ENCODE measurements around the gene MT3. TPM values are rescaled to one million over a fixed set of nuclear protein-coding genes. Genes with fewer than 3 reads are reported as not detected.
"Not testable (repeated sequence)": the region's sequence is repeated elsewhere in the genome, so short reads cannot be mapped to it uniquely, and the experiment has no call there.

The MT3 gene
- total RNA-seq, 4 donors from 2014 or later: 4.2 TPM; not detected in 3

DNA sequence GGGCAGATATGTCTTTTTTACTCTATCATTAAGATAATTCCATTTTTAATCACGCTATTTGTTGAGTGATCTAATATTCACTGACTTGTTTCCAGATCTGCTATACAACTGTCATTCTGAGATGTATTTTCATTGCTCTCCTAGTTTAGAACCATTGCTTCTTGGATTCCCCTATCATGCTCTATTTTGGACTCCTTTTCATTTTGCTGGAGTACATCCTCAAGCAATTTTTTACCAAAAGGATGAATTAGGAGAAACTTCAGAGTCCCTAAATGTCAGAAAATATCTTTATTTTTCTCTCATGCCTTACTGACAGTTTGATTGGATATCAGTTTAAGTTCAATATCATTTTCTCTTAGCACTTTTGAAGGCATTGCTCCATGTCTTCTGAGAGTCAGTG lies 14.7 kb upstream of the MT3 start:
- intact Hi-C loops (cut with DNase I; ENCODE audit: low total_unique reads): loop anchor here (5.0 kb wide), 1 partner anchor 128 kb away; no protein-coding TSS in a partner anchor
- no peaks in the 10 kb centered on the region for H3K9me3 ChIP-seq
- H3K4me1 ChIP-seq: no peaks in the 10 kb centered on the region
- in situ Hi-C loops (cut with MboI; ENCODE audit: low pct_ligation_motif_present in 1 of 4, low pct_unique_long_range_greater_than_20kb in 1 of 4, low sequenced_read_pairs in 3 of 4): loop anchor here in 2 of 4 donors (5.0 to 10.0 kb wide), 2 partner anchors 130 to 133 kb away; no protein-coding TSS in a partner anchor
- H3K27ac ChIP-seq: no peak overlapping the region
- no peak overlapping the region for H3K4me3 ChIP-seq
- H3K36me3 ChIP-seq: no peaks in the 10 kb centered on the region
- DNase-seq: no peak
- WGBS, 2 donors (ENCODE audit: low coverage in 1 of 2): 78 to 88% methylated on average over 1 of the region's 1 CpG
- TF ChIP-seq POLR2A (IDR thresholded peaks at IDR 0.05): no peak
- no peak for TF ChIP-seq EP300 (IDR thresholded peaks at IDR 0.05; ENCODE audit: low read depth)
- TF ChIP-seq POLR2AphosphoS5 (IDR thresholded peaks at IDR 0.05): no peak
- TF ChIP-seq, protein P1, sequence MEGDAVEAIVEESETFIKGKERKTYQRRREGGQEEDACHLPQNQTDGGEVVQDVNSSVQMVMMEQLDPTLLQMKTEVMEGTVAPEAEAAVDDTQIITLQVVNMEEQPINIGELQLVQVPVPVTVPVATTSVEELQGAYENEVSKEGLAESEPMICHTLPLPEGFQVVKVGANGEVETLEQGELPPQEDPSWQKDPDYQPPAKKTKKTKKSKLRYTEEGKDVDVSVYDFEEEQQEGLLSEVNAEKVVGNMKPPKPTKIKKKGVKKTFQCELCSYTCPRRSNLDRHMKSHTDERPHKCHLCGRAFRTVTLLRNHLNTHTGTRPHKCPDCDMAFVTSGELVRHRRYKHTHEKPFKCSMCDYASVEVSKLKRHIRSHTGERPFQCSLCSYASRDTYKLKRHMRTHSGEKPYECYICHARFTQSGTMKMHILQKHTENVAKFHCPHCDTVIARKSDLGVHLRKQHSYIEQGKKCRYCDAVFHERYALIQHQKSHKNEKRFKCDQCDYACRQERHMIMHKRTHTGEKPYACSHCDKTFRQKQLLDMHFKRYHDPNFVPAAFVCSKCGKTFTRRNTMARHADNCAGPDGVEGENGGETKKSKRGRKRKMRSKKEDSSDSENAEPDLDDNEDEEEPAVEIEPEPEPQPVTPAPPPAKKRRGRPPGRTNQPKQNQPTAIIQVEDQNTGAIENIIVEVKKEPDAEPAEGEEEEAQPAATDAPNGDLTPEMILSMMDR (IDR thresholded peaks at IDR 0.05): no peak
- no peaks in the 10 kb centered on the region for H3K27me3 ChIP-seq

DNA sequence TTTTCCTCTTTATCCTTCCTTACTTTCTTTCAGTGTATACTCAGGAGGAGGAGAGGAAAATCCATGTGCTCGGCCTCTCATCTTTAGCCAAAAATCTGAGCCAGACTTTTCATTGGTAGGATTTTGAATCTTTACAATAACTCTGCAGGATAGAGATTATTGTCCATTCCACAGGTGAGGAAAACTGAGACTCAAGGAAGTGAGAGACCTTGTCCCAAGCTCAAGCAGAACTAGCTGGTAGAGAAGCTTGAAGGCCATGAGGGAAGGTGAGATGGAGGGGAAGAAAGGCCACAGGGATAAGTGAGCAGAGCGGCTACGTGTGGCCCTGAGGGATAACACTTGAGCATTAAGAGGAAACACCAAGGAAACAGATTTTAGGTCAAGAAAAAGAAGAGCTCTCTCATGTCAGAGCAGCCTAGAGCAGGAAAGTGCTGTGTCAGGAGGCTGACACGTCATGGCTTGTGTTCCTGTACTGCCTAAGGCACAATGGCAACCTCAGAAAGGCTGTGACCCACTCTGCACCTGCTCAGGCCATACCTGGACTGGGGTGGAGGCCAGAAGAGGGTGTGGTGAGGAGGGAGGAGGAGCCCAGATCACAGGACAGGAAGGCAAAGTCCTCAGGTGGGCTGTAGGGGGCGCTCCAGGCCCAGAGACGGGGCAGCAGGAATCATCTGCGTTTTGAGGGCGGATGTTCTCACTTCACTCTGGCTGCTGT lies 12.6 kb upstream of the MT3 start:
- in situ Hi-C loops (cut with MboI; ENCODE audit: low pct_ligation_motif_present in 1 of 4, low pct_unique_long_range_greater_than_20kb in 1 of 4, low sequenced_read_pairs in 3 of 4): loop anchor here in 2 of 4 donors (5.0 to 10.0 kb wide), 2 partner anchors 128 to 131 kb away; no protein-coding TSS in a partner anchor
- intact Hi-C loops (cut with DNase I; ENCODE audit: low total_unique reads): loop anchor here (5.0 kb wide), 1 partner anchor 126 kb away; no protein-coding TSS in a partner anchor
- WGBS, 2 donors (ENCODE audit: low coverage in 1 of 2): 40 to 67% methylated on average over 3 to 8 of the region's 8 CpGs
- Histone ChIP-seq H3K36me3 (no peaks in the 10 kb centered on the region), H3K4me1 (no peaks in the 10 kb centered on the region), H3K9me3 (no peaks in the 10 kb centered on the region), H3K27me3 (no peaks in the 10 kb centered on the region), H3K27ac (no peak overlapping the region), H3K4me3 (no peak overlapping the region)
- TF ChIP-seq, protein P1 (IDR thresholded peaks at IDR 0.05): peak; percentile 73 to 91 (median 86)
- no peak for TF ChIP-seq EP300 (IDR thresholded peaks at IDR 0.05; ENCODE audit: low read depth)
- peak; percentile 90 for DNase-seq

DNA sequence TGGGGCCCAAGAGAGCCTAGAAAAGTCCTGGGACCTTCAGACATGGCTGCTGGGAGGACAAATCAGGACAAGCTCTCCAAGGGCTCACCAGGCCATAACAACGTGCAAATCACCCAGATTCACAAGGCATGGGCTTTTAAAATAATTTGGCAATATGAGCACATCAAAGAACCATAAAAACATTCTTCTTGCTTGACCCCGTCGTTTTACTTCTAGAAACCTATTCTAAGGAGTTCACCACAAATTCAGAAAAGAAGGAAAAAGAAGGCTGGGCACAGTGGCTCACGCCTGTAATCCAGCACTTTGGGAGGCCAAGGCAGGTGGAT lies 12.1 kb upstream of the MT3 start:
- Histone ChIP-seq H3K4me1 (no peaks in the 10 kb centered on the region), H3K27ac (no peak overlapping the region), H3K9me3 (no peaks in the 10 kb centered on the region), H3K4me3 (no peak overlapping the region), H3K36me3 (no peaks in the 10 kb centered on the region), H3K27me3 (no peaks in the 10 kb centered on the region)
- no peak for TF ChIP-seq EP300 (IDR thresholded peaks at IDR 0.05; ENCODE audit: low read depth)
- TF ChIP-seq, protein P1 (IDR thresholded peaks at IDR 0.05): peak in 1 of 5 experiments; percentile 5
- WGBS, 2 donors (ENCODE audit: low coverage in 1 of 2): 73% methylated on average over 4 of the region's 4 CpGs; no CpG with 5 or more reads in 1 of the 2 donors
- intact Hi-C loops (cut with DNase I; ENCODE audit: low total_unique reads) (loop anchor here (5.0 kb wide), 1 partner anchor 125 kb away; no protein-coding TSS in a partner anchor), in situ Hi-C loops (cut with MboI; ENCODE audit: low pct_ligation_motif_present in 1 of 4, low pct_unique_long_range_greater_than_20kb in 1 of 4, low sequenced_read_pairs in 3 of 4) (loop anchor here in 2 of 4 donors (5.0 to 10.0 kb wide), 2 partner anchors 128 to 130 kb away; no protein-coding TSS in a partner anchor)
- no peak for DNase-seq

DNA sequence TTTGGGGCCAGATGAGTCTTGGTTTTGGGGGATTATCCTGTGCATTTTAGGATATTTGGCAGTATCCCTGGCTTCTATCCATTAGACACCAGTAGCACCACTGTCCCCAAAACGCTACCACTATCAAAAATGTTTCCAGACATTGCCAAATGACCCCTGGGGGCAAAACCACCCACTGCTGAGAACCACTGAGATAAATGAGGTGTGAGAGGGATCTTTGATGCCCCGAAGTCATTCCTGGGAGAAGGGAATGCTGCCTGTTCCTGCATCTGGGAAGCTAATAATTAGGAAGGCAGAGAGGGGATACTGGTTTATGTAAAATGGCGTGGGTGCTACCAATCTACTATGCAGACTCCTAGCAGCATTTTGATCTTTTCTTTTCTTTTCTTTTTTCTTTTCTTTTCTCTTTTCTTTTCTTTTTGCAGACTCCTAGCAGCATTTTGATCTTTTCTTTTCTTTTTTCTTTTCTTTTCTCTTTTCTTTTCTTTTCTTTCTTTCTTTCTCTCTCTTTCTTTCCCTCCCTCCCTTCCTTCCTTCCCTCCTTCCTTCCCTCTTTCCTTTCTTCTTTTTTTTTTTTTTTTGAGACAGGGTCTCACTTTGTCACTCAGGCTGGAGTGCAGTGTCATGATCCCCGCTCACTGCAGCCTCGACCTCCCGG lies 8.8 kb upstream of the MT3 start:
- TF ChIP-seq POLR2A (IDR thresholded peaks at IDR 0.05): no peak
- TF ChIP-seq EP300 (IDR thresholded peaks at IDR 0.05; ENCODE audit: low read depth): no peak
- no peak for TF ChIP-seq POLR2AphosphoS5 (IDR thresholded peaks at IDR 0.05)
- TF ChIP-seq, protein P1 (IDR thresholded peaks at IDR 0.05): no peak
- Histone ChIP-seq H3K4me1 (no peaks in the 10 kb centered on the region), H3K27me3 (no peaks in the 10 kb centered on the region), H3K36me3 (no peaks in the 10 kb centered on the region), H3K27ac (no peak overlapping the region), H3K9me3 (no peaks in the 10 kb centered on the region), H3K4me3 (no peak overlapping the region)
- in situ Hi-C loops (cut with MboI; ENCODE audit: low pct_ligation_motif_present in 1 of 4, low pct_unique_long_range_greater_than_20kb in 1 of 4, low sequenced_read_pairs in 3 of 4): loop anchor here in 1 of 4 donors (10.0 kb wide), 1 partner anchor 124 kb away; no protein-coding TSS in a partner anchor
- DNase-seq: no peak
- intact Hi-C loops (cut with DNase I; ENCODE audit: low total_unique reads): no loop called here
- 80% methylated on average over 6 of the region's 6 CpGs; no CpG with 5 or more reads in 1 of the 2 donors for WGBS, 2 donors (ENCODE audit: low coverage in 1 of 2)

DNA sequence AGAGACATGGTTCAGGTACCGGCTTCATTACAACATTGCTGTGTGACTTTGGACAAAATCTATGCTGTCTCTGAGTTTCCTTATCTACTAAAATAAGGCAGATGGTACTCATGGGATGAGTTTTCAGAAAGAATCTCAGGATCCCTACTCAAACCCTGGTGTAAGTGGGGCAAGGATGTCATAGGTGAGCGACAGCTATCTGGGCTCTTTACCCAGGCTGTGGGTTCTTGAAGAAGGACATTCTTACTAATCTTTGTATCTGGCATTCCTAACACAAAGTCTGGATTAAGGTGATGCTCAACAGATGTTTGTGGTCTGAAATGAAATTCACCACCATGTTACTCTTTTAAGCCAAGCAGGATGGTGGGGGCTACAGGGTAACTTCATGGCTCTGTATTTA lies 6.4 kb upstream of the MT3 start:
- H3K4me1 ChIP-seq; H3K27me3 ChIP-seq; intact Hi-C loops (cut with DNase I; ENCODE audit: low total_unique reads); H3K4me3 ChIP-seq; H3K36me3 ChIP-seq; H3K27ac ChIP-seq; DNase-seq; H3K9me3 ChIP-seq: not testable (repeated sequence)
- WGBS, 2 donors (ENCODE audit: low coverage in 1 of 2): 100% methylated on average over 1 to 2 of the region's 2 CpGs
- in situ Hi-C loops (cut with MboI; ENCODE audit: low pct_ligation_motif_present in 1 of 4, low pct_unique_long_range_greater_than_20kb in 1 of 4, low sequenced_read_pairs in 3 of 4): loop anchor here in 1 of 4 donors (10.0 kb wide), 1 partner anchor 122 kb away; no protein-coding TSS in a partner anchor
